ENCODE data around the gene TTC12. TPM values are rescaled to one million over a fixed set of nuclear protein-coding genes. Genes with fewer than 3 reads are reported as not detected.

Gene TTC12
- total RNA-seq, 1 experiment from 2014 or later, result 7.6 TPM

GRCh38 chr11:113270080-113270479 lies 44.3 kb upstream of the TTC12 start:
- DNase-seq (ENCODE audit: low spot score) (no peak), ATAC-seq (no peak)
- no peaks in the 10 kb centered on the region for H3K36me3 Mint-ChIP-seq
- ChIA-PET POLR2A (no interaction called here), CTCF (no interaction called here)
- peaks cover 2% of the 10 kb centered on the region; the same call in 1 of the 2 replicates for H3K4me1 Mint-ChIP-seq
- no peaks in the 10 kb centered on the region for H3K9me3 Mint-ChIP-seq
- no peak overlapping the region for H3K4me3 Mint-ChIP-seq
- no peaks in the 10 kb centered on the region; the same call in 1 of the 2 replicates for H3K27me3 Mint-ChIP-seq (ENCODE audit: low read depth)
- no peak overlapping the region for H3K27ac Mint-ChIP-seq
- TF ChIP-seq PRRX2 (CRISPR knock-in tag; IDR thresholded peaks at IDR 0.05) (no peak), E2F4 (CRISPR knock-in tag; IDR thresholded peaks at IDR 0.05; ENCODE audit: borderline replicate concordance, low read depth) (no peak), CBFB (CRISPR knock-in tag; IDR thresholded peaks at IDR 0.05; ENCODE audit: low read depth) (no peak), NR1H2 (CRISPR knock-in tag; IDR thresholded peaks at IDR 0.05) (no peak), OVOL2 (CRISPR knock-in tag; IDR thresholded peaks at IDR 0.05; ENCODE audit: borderline replicate concordance) (no peak), GABPB1 (CRISPR knock-in tag; IDR thresholded peaks at IDR 0.05) (no peak), FOXJ3 (CRISPR knock-in tag; IDR thresholded peaks at IDR 0.05; ENCODE audit: borderline replicate concordance) (no peak), NFATC4 (CRISPR knock-in tag; IDR thresholded peaks at IDR 0.05) (no peak), ATF3 (CRISPR knock-in tag; conservative IDR thresholded peaks at IDR 0.05) (no peak), E2F1 (CRISPR knock-in tag; IDR thresholded peaks at IDR 0.05) (no peak), SMAD4 (CRISPR knock-in tag; IDR thresholded peaks at IDR 0.05) (no peak)
- TF ChIP-seq, protein P1, sequence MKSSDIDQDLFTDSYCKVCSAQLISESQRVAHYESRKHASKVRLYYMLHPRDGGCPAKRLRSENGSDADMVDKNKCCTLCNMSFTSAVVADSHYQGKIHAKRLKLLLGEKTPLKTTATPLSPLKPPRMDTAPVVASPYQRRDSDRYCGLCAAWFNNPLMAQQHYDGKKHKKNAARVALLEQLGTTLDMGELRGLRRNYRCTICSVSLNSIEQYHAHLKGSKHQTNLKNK (CRISPR knock-in tag; IDR thresholded peaks at IDR 0.05), result no peak
- TF ChIP-seq, protein P2, sequence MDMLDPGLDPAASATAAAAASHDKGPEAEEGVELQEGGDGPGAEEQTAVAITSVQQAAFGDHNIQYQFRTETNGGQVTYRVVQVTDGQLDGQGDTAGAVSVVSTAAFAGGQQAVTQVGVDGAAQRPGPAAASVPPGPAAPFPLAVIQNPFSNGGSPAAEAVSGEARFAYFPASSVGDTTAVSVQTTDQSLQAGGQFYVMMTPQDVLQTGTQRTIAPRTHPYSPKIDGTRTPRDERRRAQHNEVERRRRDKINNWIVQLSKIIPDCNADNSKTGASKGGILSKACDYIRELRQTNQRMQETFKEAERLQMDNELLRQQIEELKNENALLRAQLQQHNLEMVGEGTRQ (CRISPR knock-in tag; IDR thresholded peaks at IDR 0.05), result no peak
- TF ChIP-seq, protein P3, sequence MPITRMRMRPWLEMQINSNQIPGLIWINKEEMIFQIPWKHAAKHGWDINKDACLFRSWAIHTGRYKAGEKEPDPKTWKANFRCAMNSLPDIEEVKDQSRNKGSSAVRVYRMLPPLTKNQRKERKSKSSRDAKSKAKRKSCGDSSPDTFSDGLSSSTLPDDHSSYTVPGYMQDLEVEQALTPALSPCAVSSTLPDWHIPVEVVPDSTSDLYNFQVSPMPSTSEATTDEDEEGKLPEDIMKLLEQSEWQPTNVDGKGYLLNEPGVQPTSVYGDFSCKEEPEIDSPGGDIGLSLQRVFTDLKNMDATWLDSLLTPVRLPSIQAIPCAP (CRISPR knock-in tag; IDR thresholded peaks at IDR 0.05), result no peak

DNA sequence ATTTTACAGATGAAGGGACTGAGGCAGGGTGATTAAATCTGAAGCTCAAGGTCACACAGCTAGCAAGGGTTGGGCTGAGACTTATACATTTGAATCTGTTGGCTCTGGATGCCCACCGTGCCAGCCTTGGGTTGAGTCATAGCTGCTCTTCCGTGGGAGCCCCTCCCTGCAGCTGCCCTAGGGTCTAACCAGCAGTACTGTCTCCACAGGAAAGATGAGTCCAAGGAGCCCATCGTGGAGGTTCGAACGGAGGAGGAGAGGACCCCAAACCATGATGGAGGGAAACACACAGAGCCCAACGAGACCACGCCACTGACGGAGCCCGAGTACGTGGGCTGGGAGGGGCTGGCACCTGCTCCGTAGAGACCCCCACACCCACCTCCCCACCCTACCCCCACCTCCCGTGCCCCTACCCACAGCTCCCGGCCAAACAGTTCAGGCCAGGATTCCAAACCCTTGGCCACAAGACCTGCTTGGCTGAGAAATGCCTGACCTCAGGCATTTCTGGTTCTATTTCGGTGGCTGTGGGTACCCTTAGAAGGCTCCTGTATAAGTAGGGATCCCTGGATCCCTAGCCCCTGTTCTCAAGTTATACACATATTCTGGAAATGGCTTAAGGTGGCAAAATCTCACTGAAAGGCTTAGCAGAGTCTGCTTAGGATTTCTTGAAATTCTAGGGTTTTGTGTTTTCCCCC lies 42.7 kb upstream of the TTC12 start:
- no peaks in the 10 kb centered on the region for H3K36me3 Mint-ChIP-seq
- H3K4me3 Mint-ChIP-seq, result no peak overlapping the region
- H3K27ac Mint-ChIP-seq, result no peak overlapping the region
- no peaks in the 10 kb centered on the region; the same call in 1 of the 2 replicates for H3K27me3 Mint-ChIP-seq (ENCODE audit: low read depth)
- ATAC-seq, result no peak
- TF ChIP-seq ATF3 (CRISPR knock-in tag; conservative IDR thresholded peaks at IDR 0.05), result no peak
- TF ChIP-seq SMAD4 (CRISPR knock-in tag; IDR thresholded peaks at IDR 0.05), result no peak
- TF ChIP-seq, protein P4, sequence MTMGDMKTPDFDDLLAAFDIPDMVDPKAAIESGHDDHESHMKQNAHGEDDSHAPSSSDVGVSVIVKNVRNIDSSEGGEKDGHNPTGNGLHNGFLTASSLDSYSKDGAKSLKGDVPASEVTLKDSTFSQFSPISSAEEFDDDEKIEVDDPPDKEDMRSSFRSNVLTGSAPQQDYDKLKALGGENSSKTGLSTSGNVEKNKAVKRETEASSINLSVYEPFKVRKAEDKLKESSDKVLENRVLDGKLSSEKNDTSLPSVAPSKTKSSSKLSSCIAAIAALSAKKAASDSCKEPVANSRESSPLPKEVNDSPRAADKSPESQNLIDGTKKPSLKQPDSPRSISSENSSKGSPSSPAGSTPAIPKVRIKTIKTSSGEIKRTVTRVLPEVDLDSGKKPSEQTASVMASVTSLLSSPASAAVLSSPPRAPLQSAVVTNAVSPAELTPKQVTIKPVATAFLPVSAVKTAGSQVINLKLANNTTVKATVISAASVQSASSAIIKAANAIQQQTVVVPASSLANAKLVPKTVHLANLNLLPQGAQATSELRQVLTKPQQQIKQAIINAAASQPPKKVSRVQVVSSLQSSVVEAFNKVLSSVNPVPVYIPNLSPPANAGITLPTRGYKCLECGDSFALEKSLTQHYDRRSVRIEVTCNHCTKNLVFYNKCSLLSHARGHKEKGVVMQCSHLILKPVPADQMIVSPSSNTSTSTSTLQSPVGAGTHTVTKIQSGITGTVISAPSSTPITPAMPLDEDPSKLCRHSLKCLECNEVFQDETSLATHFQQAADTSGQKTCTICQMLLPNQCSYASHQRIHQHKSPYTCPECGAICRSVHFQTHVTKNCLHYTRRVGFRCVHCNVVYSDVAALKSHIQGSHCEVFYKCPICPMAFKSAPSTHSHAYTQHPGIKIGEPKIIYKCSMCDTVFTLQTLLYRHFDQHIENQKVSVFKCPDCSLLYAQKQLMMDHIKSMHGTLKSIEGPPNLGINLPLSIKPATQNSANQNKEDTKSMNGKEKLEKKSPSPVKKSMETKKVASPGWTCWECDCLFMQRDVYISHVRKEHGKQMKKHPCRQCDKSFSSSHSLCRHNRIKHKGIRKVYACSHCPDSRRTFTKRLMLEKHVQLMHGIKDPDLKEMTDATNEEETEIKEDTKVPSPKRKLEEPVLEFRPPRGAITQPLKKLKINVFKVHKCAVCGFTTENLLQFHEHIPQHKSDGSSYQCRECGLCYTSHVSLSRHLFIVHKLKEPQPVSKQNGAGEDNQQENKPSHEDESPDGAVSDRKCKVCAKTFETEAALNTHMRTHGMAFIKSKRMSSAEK (CRISPR knock-in tag; IDR thresholded peaks at IDR 0.05; ENCODE audit: borderline replicate concordance), result no peak
- no peak for TF ChIP-seq ZNF317 (CRISPR knock-in tag; IDR thresholded peaks at IDR 0.05; ENCODE audit: borderline replicate concordance, low read depth)
- TF ChIP-seq MAX (CRISPR knock-in tag; IDR thresholded peaks at IDR 0.05), result no peak
- TF ChIP-seq ZNF219 (CRISPR knock-in tag; IDR thresholded peaks at IDR 0.05; ENCODE audit: borderline replicate concordance), result no peak
- no peaks in the 10 kb centered on the region for H3K9me3 Mint-ChIP-seq
- CTCF ChIA-PET, result interaction anchor here (1.1 to 1.6 kb wide), 2 partner anchors 18 to 831 kb away, joined by 3 to 4 read pairs; no protein-coding TSS in a partner anchor
- POLR2A ChIA-PET, result no interaction called here
- no peaks in the 10 kb centered on the region for H3K4me1 Mint-ChIP-seq
- no peak for DNase-seq (ENCODE audit: low spot score)
